ENCODE measurements around the gene MTHFSD. TPM values are rescaled to one million over a fixed set of nuclear protein-coding genes. Genes with fewer than 3 reads are reported as not detected.

MTHFSD gene
- total RNA-seq, 4 donors from 2014 or later: 9.0 to 23.2 (median 16.1) TPM

DNA sequence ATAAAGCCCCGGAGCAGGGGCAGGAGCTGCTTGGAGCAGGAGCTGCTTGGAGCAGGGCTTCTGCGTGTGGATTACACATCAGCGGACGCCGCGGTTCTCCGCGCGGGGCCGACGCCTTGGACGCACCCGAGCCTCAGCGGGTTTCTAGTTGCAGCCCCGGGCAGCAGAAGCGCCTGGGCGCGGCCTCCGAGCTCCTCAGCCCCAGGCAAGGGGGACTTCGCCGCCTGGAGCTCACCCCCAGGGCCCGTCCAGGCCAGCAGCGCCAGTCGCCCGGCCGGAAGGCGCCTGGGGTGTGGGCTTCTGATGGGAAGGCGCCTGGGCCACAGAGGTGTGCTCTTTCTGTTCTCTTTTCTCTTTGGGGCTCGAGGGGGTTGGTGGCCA, 38.4 kb downstream of the MTHFSD start:
- TF ChIP-seq CTCF (IDR thresholded peaks at IDR 0.05; ENCODE audit: low read depth): no peak

DNA sequence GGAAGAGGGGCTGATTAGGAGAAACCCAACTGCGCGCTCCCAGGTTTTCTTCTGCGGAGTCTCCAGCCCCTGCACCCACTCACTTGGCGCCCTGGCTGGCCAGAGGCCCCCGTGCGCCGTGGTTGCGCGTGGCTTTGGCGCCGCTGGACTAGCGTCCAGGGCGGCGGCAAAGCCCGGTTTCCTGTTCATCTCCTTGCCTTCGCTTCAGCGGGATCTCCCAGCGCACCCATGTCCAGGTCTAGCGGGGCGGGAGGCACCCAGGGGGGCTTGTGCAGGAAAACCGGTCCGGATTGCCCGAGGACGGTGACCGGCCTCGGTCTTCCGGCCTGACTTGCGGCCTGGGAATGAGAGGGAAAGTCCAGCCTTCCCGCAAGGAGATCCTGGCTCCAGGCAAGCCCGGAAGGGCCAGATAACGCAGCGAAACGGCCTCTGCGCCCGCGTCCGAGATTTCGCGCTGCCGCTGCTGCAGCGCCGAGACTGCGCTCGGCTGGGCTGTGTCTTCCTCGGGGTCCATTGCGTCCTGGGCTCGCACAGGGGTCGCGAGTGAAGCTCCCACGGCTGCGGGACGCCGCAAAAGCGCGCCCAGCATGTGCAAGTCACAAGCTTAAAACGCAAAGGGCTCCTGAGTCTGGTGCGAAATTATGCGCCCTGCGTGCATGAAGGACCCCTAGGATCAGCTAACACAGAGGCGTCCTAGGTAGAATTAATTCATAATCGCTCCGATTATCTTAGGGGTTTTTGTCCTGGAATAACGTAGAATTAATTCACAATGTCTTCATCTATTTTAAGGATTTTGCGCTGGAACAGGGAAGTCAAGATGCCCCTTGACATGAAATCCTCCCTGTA, 39.0 kb downstream of the MTHFSD start:
- no peak for TF ChIP-seq CTCF (IDR thresholded peaks at IDR 0.05; ENCODE audit: low read depth)

- TF ChIP-seq CTCF (IDR thresholded peaks at IDR 0.05; ENCODE audit: low read depth): no peak
Observed at GRCh38 chr16:86515413-86515776, 39.6 kb downstream of the MTHFSD start.

- TF ChIP-seq CTCF (IDR thresholded peaks at IDR 0.05; ENCODE audit: low read depth): no peak
Observed at GRCh38 chr16:86514481-86515376, 40.3 kb downstream of the MTHFSD start.

DNA sequence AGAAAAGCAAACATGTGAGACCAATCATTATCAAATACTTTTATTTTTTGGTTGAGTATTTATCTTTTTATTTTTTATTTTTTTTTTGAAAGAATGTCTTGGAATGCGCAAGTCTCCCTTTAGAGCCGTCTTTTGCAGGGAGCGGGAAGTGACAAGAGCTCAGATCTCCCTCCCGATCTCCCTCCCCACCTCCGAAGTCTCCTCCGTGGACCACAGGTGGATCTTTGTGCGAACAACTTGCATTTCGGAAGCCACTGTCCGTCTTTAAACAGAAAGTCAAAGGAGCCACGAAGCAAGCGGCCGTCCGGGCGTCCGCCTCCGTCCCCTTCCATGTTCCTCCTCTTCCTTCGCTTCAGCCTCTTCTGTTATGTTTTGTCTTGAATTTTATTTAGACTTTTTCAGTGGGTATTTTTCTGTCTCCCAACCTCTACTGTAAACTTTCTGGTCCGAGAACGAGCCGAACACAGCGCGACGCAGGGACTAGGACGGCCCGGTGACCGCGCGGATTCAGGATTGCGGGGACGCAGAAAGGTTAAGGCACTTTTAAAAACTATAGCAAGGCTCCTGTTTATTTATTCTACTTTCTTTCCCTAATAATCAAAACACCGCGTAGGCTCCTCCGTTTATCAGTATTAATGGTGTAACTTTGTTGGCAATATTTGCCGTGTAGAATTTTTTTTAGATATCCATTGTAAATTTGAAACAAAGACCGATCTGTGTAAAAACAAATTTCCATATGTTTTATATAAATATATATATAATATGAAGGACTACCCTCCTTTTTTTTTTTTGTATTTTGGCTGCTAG, 41.4 kb downstream of the MTHFSD start:
- TF ChIP-seq CTCF (IDR thresholded peaks at IDR 0.05; ENCODE audit: low read depth): no peak

- TF ChIP-seq CTCF (IDR thresholded peaks at IDR 0.05; ENCODE audit: low read depth): no peak
Observed at GRCh38 chr16:86512860-86513470, 42.1 kb downstream of the MTHFSD start.

All from subcutaneous adipose tissue (tissue), 4 donors.